Suprapubic skin (tissue), 4 donors: ENCODE results near the gene PSENEN.

Experiments used
- CTCF ChIP-seq, 2 donors: fragments of 200-600 bp in 1 of 2; fragments of 450-650 bp in 1 of 2; sonication (generic) in 1 of 2; IDR thresholded peaks; one replicate each; pipeline ENCODE4 v1.5.1; 2016 to 2019; ENCODE audit warnings: antibody characterized with exemption in 2 of 2, mild to moderate bottlenecking in 1 of 2, moderate library complexity in 1 of 2
- EP300 ChIP-seq: sonication (generic); formaldehyde crosslinking; IDR thresholded peaks from one replicate; pipeline ENCODE4 v1.6.1; 2017; ENCODE audit warnings: antibody characterized with exemption
- POLR2A ChIP-seq, 2 donors: fragments of 450-650 bp; IDR thresholded peaks; one replicate each; pipeline ENCODE4 v1.6.1; 2017; ENCODE audit warnings: antibody characterized with exemption in 2 of 2, mild to moderate bottlenecking in 2 of 2, moderate library complexity in 2 of 2
- POLR2AphosphoS5 ChIP-seq, 3 donors: sonication (generic); formaldehyde crosslinking; IDR thresholded peaks; one replicate each; pipeline ENCODE4 v1.6.1; 2017; ENCODE audit warnings: antibody characterized with exemption in 3 of 3

DNA sequence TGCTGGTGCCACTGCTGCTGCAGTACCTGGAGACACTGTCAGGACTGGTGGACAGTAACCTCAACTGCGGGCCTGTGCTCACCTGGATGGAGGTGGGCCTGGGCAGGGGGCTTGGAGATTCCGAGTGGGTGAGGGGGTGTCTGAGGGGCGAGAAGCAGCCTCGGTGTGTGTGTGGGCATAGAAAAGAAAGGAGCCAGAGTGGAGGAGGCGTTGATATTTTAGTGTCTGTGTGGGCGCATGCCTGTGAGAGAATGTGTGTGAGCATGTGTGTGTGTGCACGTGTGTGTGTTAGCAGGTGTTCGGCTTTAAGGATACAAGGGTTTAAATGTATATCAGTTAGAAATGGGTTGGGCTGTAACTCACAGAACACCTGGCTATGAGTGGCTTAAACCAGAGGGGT is 33.6 kb downstream of the PSENEN start:
- TF ChIP-seq POLR2A (IDR thresholded peaks at IDR 0.05) (no peak), CTCF (IDR thresholded peaks at IDR 0.05) (no peak), EP300 (no peak), POLR2AphosphoS5 (IDR thresholded peaks at IDR 0.05) (no peak)
